Hepatocyte (in vitro differentiated cells): ENCODE results near the gene KIF9. TPM values are rescaled to one million over a fixed set of nuclear protein-coding genes. Genes with fewer than 3 reads are reported as not detected.
A peak's percentile ranks its signal among the peaks of the same experiment; 100 is the strongest.
"Not testable (repeated sequence)": the region's sequence is repeated elsewhere in the genome, so short reads cannot be mapped to it uniquely, and the experiment has no call there.

Source experiments
- DNase-seq: peaks from one replicate; pipeline ENCODE4 v3.0.0-alpha.2; 2016; ENCODE audit warnings: low spot score
- H2AFZ ChIP-seq: fragments of 200-600 bp; sonication (generic); 2 replicates; pipeline ENCODE4 v1.6.0; 2016; ENCODE audit warnings: antibody characterized with exemption, mild to moderate bottlenecking
- H3K27ac ChIP-seq: fragments of 200-600 bp; sonication (generic); 2 replicates; pipeline ENCODE4 v1.5.1; 2016; ENCODE audit warnings: mild to moderate bottlenecking
- H3K27me3 ChIP-seq: fragments of 200-600 bp; sonication (generic); 2 replicates; pipeline ENCODE4 v1.6.1; 2016
- H3K36me3 ChIP-seq: fragments of 200-600 bp; sonication (generic); replicated peaks from 2 replicates; pipeline ENCODE4 v1.5.1; 2016; ENCODE audit warnings: low read depth; ENCODE audit not compliant: insufficient read depth
- H3K4me1 ChIP-seq: fragments of 200-600 bp; sonication (generic); 2 replicates; pipeline ENCODE4 v1.5.1; 2016; ENCODE audit warnings: mild to moderate bottlenecking, moderate library complexity; ENCODE audit not compliant: insufficient read depth
- H3K4me2 ChIP-seq: fragments of 200-600 bp; sonication (generic); 2 replicates; pipeline ENCODE4 v1.6.0; 2016
- H3K4me3 ChIP-seq: fragments of 200-600 bp; sonication (generic); 2 replicates; pipeline ENCODE4 v1.5.1; 2016; ENCODE audit warnings: mild to moderate bottlenecking
- H3K79me2 ChIP-seq: fragments of 200-600 bp; sonication (generic); 2 replicates; pipeline ENCODE4 v1.6.0; 2017; ENCODE audit warnings: mild to moderate bottlenecking
- H3K9me2 ChIP-seq: fragments of 200-600 bp; sonication (generic); replicated peaks from 2 replicates; pipeline ENCODE4 v1.6.0; 2017; ENCODE audit warnings: mild to moderate bottlenecking; ENCODE audit not compliant: insufficient read depth
- H3K9me3 ChIP-seq: fragments of 200-600 bp; sonication (generic); 2 replicates; pipeline ENCODE4 v1.5.1; 2016; ENCODE audit warnings: low read depth, mild to moderate bottlenecking
- H4K20me1 ChIP-seq: fragments of 200-600 bp; sonication (generic); 2 replicates; pipeline ENCODE4 v1.6.0; 2016; ENCODE audit warnings: mild to moderate bottlenecking; ENCODE audit not compliant: insufficient read depth, poor library complexity, severe bottlenecking
- CTCF ChIP-seq: fragments of 200-600 bp; sonication (generic); IDR thresholded peaks from 2 replicates; pipeline ENCODE4 v1.5.1; 2016; ENCODE audit warnings: antibody characterized with exemption, mild to moderate bottlenecking; ENCODE audit not compliant: poor library complexity
- EZH2 ChIP-seq: fragments of 200-600 bp; sonication (generic); IDR thresholded peaks from 2 replicates; pipeline ENCODE4 v1.6.1; 2016; ENCODE audit warnings: antibody characterized with exemption, mild to moderate bottlenecking, borderline replicate concordance
- EZH2phosphoT487 ChIP-seq: fragments of 200-600 bp; sonication (generic); IDR thresholded peaks from one replicate; pipeline ENCODE4 v1.6.1; 2018; ENCODE audit warnings: antibody characterized with exemption, mild to moderate bottlenecking, low read depth, moderate library complexity; ENCODE audit not compliant: unreplicated experiment, severe bottlenecking
- WGBS: methylation state at CpG from one replicate; pipeline ENCODE4 v1.1.6; 2016; ENCODE audit warnings: low lambda C conversion rate; ENCODE audit errors: missing lambda C conversion rate; 5-methylcytosine and 5-hydroxymethylcytosine counted together
- polyA plus RNA-seq: library from polyadenylated mRNA; unstranded; fragments of >200 nt; fragmentation: Nextera tagmentation; extraction: Ambion mirVana; gene quantifications from 2 replicates; pipeline ENCODE4 v1.2.1, GENCODE V29; 2016
- small RNA-seq: library from RNA; depleted of rRNA; stranded (forward); fragments of <200 nt; gene quantifications from one replicate; pipeline ENCODE3, GENCODE V24; 2014
- total RNA-seq: library from RNA; depleted of rRNA; stranded (reverse); fragments of >200 nt; gene quantifications from 2 replicates; pipeline ENCODE4 v1.2.3, GENCODE V29; 2014

Gene KIF9
- total and polyA plus RNA-seq, 2 experiments from 2014 or later: 4.2 to 5.3 TPM

GRCh38 chr3:47193871-47194859, 88.4 kb downstream of the KIF9 start:
- H3K36me3 ChIP-seq: no peaks in the 10 kb centered on the region
- no peak overlapping the region for H3K4me3 ChIP-seq
- peak overlapping the region; percentile 49 for H3K27ac ChIP-seq
- no peaks in the 10 kb centered on the region for H3K4me1 ChIP-seq
- H3K79me2 ChIP-seq: no peaks in the 10 kb centered on the region
- TF ChIP-seq EZH2 (no peak), EZH2phosphoT487 (no peak), CTCF (no peak)
- H3K27me3 ChIP-seq: no peaks in the 10 kb centered on the region
- peak; percentile 21 for DNase-seq
- H2AFZ ChIP-seq: no peak overlapping the region
- no peaks in the 10 kb centered on the region for H4K20me1 ChIP-seq
- no peak overlapping the region for H3K4me2 ChIP-seq
- H3K9me3 ChIP-seq: no peaks in the 10 kb centered on the region
- no peaks in the 10 kb centered on the region for H3K9me2 ChIP-seq
- WGBS: 95% methylated on average over 4 of the region's 4 CpGs

- no peak overlapping the region for H3K27ac ChIP-seq
- WGBS: 95% methylated on average over 2 of the region's 2 CpGs
- H3K27me3 ChIP-seq: no peaks in the 10 kb centered on the region
- no peak overlapping the region for H2AFZ ChIP-seq
- no peaks in the 10 kb centered on the region for H3K4me1 ChIP-seq
- no peaks in the 10 kb centered on the region for H3K9me2 ChIP-seq
- DNase-seq: no peak
- H4K20me1 ChIP-seq: no peaks in the 10 kb centered on the region
- H3K9me3 ChIP-seq: no peaks in the 10 kb centered on the region
- no peak for TF ChIP-seq EZH2phosphoT487
- TF ChIP-seq EZH2: no peak
- TF ChIP-seq CTCF: no peak
- H3K79me2 ChIP-seq: no peaks in the 10 kb centered on the region
- no peaks in the 10 kb centered on the region for H3K36me3 ChIP-seq
- no peak overlapping the region for H3K4me3 ChIP-seq
- no peak overlapping the region for H3K4me2 ChIP-seq
These were observed 96.3 kb downstream of the KIF9 start for GRCh38 chr3:47186285-47186684.

- WGBS: 94% methylated on average over 4 of the region's 4 CpGs
- not testable (repeated sequence) for H3K4me3 ChIP-seq, H2AFZ ChIP-seq, H3K4me1 ChIP-seq, H3K79me2 ChIP-seq, H3K36me3 ChIP-seq, H4K20me1 ChIP-seq, H3K4me2 ChIP-seq, H3K9me3 ChIP-seq, H3K27ac ChIP-seq, H3K27me3 ChIP-seq, H3K9me2 ChIP-seq, DNase-seq
These were observed 100.9 kb downstream of the KIF9 start for GRCh38 chr3:47181685-47182084.

GRCh38 chr3:47180011-47180410, 102.6 kb downstream of the KIF9 start:
- DNase-seq, H3K27ac ChIP-seq: not testable (repeated sequence)
- WGBS: 95% methylated on average over 12 of the region's 12 CpGs

More at GRCh38 chr3:47180011-47180410, 102.6 kb downstream of the KIF9 start:
- not testable (repeated sequence) for H3K4me1 ChIP-seq, H3K4me2 ChIP-seq, H3K79me2 ChIP-seq, H3K9me2 ChIP-seq, H3K27me3 ChIP-seq, H4K20me1 ChIP-seq, H3K36me3 ChIP-seq, H2AFZ ChIP-seq, H3K4me3 ChIP-seq, H3K9me3 ChIP-seq

Small RNA genes within 50 kb of the gene (small RNA-seq; reads per million reads assigned to genes)
- gene SNORD13P3: 0.19 reads per million

Other genes with a start within 250 kb of the KIF9 start
- gene SETD2, start 118.7 kb downstream of the KIF9 start, total RNA-seq: 34.4 and 37.8 TPM in 2 replicates
- 11.4 and 11.9 TPM in 2 replicates for gene SETD2, start 118.7 kb downstream of the KIF9 start, polyA plus RNA-seq
- gene KLHL18, start 145 bp upstream of the KIF9 start, total RNA-seq: 10.8 and 11.6 TPM in 2 replicates
- 13.6 and 15.1 TPM in 2 replicates for gene KLHL18, start 145 bp upstream of the KIF9 start, polyA plus RNA-seq
- 7.4 and 11.9 TPM in 2 replicates for gene PTPN23, start 98.2 kb upstream of the KIF9 start, total RNA-seq
- 20.5 and 22.8 TPM in 2 replicates for gene PTPN23, start 98.2 kb upstream of the KIF9 start, polyA plus RNA-seq
- 73.8 and 94.8 TPM in 2 replicates for gene SCAP, start 193.1 kb upstream of the KIF9 start, total RNA-seq
- 83.2 and 89.3 TPM in 2 replicates for gene SCAP, start 193.1 kb upstream of the KIF9 start, polyA plus RNA-seq
- 21.1 and 34.4 TPM in 2 replicates for gene ELP6, start 230.9 kb upstream of the KIF9 start, total RNA-seq
- gene ELP6, start 230.9 kb upstream of the KIF9 start, polyA plus RNA-seq: 32.6 and 37.3 TPM in 2 replicates